GM18519 (cell line): Measurements from ENCODE around the gene OR6S1.
"Not testable (repeated sequence)": the region's sequence is repeated elsewhere in the genome, so short reads cannot be mapped to it uniquely, and the experiment has no call there.

Experiments
- ATAC-seq: cut with Tn5 transposase; IDR thresholded peaks from one replicate; pipeline ENCODE4 v1.9.1; 2021; ENCODE audit warnings: mild to moderate bottlenecking, moderate library complexity; ENCODE audit not compliant: unreplicated experiment, low FRiP score

The OR6S1 gene

DNA sequence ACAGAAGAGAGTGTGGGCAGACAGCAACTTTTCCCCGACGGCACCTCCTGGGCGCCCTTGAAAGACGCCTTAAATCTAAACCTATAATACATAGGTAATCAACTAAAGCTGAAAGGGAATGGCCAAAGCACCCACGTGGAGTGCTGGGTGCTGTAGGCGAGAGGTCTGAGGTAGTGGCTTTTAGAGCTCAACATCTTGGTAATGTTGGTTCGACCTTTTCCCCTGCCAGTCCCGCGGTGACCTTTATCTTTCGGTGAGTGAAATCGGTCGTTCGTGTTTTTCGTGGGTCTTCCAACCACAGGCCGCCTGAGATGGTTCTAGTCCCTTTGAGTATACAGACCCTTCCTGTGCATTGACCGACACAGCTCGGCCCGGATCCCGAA is 9.1 kb downstream of the OR6S1 start:
- no peak for ATAC-seq

DNA sequence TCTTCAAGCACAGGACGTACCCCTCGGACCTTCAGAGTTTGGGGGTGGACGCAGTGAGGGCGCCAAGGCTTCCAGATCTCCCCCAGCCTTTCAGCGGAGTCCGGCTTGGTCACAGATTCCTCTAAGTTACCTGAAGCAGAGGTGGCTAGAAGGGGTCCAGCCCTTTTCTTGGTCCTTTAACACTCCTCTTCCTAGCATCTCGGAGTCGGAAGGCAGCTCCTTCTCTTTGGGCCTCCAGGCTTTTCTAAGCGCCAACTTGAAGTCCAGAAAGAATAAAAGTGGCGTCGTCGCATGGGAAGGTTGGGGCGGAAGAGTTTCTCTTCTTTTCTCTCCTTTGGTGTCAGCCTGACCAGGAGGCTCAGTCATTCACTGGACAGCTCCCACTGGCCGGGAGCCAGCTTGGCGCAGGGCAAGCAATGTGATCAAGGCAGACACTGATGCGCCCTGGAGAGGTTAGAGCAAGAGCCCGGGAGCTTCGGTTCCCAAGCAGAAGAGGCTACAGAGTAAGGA is 9.6 kb downstream of the OR6S1 start:
- no peak for ATAC-seq

DNA sequence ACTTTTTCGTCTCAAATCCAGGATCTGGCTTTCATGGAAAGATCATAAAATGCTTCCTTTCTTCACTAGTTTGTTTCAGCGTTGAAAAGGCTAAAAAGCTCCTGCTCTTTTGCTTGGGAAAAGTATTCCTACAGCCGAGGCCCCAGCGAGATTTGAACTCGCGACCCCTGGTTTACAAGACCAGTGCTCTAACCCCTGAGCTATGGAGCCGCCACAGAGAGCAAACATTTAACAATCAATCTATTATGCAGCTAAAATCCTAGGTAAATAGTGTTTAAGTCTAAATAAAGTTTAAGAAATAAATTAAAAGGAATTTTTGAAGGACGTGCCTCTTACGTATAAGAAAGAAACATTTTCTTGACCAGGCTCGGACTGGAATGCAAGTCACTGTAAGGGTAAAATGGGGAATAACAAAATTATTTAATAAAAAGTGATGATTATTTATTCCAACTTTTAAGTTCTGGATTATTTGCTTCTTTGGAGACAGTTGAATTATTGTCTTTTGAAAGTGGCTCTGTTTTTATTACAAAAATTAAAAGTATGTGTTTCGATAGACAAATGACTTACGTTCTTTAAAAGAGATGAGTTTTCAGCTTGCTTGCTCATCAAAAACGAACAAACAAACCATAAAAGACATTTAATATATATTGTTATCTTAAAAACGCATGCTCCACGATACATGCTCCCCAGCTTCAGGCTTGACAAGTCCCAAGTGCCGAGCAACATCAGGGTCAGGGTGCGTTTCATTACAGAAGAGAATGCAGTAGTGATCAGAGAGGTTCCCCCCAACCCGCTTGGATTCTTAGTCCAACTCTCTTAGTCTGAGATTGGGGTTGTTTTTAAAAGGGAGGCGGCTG is 10.2 kb downstream of the OR6S1 start:
- no peak for ATAC-seq

DNA sequence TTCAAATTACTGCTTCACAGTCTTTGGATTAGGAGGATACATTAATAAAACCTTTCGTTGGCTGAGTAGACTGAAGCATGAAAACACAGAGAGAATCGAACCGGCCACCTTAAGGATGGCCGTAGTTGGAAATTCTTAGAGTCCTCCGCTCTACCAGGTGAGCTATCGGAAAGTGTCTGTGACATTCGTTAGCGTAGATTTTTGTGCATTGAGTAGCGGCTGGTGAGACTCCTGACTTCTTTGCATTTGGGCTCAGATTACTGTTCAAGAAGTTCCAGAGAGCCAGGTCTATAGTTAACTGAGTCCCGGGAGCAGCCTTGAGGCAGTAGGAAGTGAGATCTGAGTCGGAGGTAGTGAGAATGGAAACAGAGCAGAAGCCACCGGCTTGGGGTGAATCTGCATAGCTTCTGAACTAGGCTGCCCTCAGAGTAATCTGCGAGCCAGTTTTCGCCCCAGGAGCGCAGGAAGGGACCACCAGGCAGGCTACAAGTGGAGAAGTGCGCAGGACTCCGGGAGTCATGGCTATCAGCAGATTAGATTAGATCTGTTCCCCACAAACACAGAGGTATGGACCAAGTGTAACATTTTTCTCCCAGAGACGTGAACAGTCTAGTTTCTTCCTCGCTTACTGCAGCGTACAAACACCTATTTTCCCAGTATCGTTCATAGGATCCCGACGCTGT is 11.0 kb downstream of the OR6S1 start:
- ATAC-seq = no peak

DNA sequence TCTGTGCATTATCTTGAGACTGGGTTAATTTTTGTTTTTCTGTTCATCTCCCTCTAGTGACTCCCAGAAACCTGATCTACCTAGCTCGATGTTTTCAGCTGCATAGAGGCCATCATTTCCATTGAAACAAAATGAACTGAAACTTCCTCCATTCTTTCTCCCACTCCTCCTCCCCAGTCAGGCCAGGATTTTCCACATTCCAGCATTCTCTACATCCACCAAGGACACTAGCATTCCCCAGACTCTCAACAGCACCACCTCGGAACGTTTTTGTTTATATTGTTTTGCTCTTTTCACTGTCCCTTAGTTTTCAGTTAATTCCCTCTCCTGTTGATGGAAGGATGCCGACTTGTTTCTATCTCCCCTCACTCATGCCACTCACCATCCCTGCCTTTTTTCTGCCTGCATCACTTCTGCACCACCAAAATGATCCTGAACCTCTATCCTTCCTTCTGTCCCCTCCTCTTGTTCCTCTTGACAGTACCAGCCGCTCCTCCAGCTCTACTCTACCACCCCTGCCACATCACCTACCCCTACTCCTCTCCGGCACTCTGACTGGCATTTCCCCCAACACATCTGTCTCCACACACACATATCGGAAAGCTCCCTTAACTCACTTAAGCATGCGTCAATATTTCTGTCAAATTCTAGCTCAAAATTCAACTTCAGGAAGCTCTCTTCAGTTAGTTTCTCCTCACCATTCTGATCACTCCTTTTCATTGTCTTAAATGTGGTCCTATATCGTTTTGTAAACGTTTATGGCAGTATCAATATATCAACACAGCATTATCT is 13.2 kb downstream of the OR6S1 start:
- ATAC-seq = no peak

DNA sequence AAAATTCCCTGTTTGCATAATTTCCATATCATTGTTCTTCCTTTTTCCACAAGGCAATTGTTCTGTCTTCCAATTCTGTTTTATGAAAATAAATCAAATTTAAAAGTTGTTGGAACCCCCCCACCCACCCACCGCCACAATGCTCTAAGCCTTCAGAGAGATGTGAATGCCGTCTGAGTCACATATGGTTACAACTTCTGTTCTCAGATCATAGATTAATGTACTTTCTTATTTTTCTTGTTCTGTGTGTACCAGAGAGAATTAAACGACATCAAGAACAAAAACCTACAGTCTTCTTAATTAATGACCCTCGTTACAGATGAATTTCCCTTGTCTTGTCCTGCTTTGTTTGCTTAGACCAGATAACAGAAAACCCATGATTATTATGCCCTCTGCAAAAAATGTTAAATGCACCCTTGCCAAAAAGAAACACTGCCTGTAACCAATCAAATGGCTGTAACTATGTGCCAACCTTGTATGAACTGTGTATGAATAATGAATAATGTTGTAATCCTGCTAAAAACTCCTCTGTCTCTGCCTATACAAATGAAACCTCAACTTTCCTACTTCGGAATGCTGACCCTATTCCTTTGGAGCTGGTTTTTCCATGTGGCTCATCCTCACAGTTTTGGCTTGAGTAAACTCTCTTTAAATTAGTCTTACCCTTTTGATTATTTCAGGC is 14.0 kb downstream of the OR6S1 start:
- no peak for ATAC-seq

DNA sequence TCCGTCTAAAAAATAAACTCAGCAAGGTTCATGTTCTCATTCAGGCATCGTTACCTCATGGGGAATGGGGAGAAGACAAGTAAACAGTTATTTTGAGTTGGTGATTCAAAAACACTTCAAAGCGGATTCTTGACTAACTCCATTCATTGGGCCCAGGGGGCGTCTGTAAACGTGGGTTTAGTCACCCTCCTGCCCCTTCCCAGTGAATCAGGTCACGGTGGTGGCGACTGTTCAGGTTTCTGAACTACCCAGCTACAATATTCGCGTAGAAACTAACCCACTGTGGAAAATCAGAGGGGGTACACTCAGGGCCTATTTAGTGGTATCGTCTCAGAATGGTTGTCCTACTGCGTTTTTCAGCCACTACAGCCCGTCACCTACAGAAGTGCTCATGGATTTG is 15.2 kb downstream of the OR6S1 start:
- no peak for ATAC-seq

DNA sequence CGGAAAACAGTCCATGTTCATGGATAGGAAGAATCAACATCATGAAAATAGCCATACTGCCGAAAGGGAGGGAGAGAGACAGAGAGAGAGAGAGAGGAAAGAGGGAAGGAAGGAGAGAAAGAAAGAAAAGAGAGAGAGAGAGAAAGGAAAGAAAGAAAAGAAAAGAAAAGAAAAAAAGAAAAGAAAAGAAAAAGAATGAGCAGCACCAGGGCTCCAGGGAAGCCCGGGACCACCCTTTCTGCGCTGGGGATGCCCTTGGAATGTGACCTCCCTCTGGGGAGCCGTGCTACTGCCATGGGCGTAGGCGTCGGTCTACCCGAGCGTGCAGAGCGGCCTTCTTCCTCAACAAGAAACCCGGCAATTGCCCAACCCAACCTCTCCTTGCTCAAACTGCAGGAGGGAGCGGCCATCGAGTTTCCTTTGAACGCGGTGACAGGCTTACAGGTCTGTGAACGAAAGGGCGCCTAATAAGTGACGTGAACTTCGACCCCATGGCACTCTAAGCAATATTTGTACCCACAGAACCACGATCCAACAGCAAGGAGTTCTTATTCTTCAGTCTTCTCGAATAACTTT is 16.9 kb downstream of the OR6S1 start:
- no peak for ATAC-seq

DNA sequence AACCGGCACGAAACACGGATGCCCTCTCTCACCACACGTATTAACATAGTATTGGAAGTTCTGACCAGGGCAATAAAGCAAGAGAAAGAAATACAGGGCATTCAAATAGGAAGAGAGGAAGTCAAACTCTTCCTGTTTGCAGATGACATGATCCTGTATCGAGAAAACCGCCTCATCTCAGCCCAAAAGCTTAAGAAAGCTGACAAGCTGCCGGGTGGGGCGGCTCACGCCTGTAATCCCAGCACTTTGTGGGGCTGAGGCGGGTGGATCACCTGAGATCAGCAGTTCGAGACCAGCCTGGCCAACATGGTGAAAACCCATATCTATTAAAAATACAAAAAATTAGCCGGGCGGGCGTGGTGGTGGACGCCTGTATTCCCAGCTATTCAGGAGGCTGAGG is 17.7 kb downstream of the OR6S1 start:
- no peak for ATAC-seq

DNA sequence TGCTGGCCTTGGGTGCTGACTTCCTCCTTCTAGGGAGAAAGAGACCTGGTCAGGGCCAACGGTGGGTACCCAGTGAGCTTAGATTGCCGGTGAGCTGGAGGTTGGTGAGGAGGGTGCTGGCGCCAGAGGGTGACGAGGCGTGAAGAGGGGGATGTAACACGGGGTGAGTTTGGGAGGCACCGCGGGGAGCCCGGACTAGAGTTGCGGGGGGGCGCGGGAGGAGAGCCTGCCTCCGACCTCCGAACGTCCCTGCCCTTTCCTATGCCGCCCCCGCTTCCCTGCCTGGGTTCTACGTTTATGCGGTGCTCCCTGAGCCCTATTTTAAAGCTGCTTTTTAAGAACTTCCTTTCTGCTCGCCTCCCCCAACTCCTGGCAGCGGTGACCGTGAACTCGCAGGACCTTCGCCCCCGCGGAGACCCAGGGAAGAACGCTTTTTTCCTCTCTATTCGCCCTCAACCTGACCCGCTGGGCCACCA is 18.6 kb downstream of the OR6S1 start:
- ATAC-seq = no peak

DNA sequence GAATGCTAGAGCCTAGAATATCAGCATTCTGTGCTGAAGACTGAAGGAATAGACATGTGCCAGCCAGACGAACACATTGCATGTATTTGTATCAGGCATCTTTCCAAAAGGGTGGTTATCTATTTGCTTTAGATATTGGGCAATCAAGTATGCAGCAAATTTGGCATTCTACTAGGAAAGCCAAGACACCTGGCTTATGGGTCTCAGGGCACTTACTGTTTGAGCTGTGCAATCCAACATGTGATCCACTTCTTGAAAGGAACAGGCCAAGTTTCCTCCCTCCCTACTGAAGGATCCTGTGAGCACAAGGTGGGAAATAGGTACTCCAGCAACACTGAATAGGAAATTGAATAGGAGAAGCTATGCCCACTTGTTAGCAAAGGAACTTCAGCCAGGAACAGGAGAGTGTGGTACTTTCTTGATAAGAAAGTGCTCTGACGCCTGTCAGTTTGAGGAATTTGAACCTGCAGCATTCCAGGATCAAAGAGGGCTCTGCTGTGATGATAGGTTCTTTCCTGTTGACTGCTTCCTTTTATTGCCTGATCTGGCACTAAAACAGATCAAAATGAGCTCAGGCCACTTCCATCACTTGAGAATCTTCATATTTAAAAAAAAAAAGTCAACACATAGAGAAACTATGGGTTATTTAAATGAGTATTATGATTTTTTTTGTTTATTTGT is 20.6 kb downstream of the OR6S1 start:
- no peak for ATAC-seq

DNA sequence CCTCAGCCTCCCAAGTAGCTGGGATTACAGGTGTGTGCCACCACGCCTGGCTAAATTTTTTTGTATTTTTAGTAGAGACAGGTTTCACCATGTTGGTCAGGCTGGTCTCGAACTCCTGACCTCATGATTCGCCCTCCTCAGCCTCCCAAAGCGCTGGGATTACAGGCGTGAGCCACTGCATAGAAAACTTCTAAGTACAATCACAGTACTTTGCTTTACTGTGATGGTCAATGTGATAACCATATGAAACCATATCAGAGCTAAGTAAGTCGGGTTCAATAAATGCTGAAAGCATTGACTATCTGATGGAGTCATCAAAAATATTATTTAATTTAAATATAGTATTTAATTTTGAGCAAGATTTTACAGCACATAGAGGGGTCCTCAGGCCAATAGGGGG is 21.8 kb downstream of the OR6S1 start:
- ATAC-seq = not testable (repeated sequence)

DNA sequence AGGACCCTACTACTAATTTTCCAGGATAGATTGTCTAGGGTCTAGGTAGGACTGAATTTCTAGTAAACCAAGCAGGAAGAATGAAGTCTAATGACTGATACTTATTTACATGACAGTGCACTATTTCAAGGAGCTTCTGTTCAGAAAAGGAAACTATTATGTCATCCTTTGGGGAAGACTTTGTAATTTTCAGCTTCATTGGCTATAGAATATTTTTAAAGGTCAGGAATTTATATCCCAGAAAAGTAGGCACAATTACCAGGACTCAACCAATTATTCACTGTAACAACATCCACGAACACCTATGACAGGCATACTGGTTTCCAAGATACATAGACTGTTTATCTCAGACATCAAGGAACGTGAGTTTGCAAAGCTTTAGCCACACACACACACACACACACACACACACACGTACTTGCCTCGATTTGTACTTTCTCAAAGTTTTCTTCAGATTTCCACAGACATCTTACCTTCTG is 23.2 kb downstream of the OR6S1 start:
- no peak for ATAC-seq

DNA sequence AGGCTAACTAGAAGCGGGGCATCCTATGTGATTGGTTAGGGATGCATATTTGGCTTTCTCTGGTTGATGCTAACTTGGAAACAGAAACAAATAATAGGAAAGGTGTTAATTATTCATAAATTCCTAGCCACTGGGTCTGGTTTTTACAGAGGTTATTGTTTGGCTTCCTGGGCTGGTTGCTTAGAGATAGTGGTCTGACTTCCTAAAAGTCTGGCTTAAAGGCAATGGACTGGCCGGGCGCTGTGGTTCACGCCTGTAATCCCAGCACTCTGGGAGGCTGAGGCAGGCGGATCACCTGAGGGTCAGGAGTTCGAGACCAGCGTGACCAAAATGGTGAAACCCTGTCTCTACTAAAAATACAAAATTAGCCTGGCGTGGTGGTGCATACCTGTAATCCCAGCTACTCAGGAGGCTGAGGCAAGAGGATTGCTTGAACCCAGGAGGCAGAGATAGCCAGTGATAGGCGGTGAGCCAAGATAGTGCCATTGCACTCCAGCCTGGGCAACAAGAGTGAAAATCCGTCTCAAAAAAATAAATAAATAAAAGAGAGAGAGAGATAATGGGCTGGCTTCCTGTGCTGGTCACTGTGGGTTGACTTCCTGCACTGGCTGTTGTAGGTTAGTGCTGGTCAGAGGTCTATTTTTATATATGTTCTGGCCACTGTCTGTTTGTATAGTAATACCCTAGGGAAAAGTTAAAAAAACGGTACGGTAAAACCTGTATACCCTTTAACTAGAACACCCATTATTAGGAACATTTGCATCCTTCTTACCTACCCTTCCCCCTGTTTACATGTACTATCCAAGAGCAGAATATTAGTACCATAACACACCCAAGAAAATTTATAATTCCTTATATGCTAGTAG is 24.1 kb downstream of the OR6S1 start:
- no peak for ATAC-seq

DNA sequence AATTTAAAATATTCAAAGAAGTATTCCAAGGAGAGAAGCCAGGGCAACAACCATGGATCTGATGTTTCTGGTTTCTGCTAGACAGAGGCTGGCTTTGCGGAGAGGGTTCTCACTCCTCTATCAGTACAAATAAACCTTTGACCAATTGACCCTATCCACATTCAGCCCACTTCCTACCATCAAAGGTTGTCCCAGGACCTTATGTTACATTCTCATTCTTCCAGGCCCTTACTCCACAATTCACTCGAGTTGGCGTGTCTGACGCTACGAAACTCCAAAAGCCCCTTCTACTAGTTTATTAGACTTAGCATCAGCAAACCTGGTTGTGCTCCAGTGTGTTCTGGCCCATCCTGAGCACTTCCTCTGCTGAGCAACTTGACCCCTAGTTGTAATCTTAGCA is 25.5 kb downstream of the OR6S1 start:
- no peak for ATAC-seq

DNA sequence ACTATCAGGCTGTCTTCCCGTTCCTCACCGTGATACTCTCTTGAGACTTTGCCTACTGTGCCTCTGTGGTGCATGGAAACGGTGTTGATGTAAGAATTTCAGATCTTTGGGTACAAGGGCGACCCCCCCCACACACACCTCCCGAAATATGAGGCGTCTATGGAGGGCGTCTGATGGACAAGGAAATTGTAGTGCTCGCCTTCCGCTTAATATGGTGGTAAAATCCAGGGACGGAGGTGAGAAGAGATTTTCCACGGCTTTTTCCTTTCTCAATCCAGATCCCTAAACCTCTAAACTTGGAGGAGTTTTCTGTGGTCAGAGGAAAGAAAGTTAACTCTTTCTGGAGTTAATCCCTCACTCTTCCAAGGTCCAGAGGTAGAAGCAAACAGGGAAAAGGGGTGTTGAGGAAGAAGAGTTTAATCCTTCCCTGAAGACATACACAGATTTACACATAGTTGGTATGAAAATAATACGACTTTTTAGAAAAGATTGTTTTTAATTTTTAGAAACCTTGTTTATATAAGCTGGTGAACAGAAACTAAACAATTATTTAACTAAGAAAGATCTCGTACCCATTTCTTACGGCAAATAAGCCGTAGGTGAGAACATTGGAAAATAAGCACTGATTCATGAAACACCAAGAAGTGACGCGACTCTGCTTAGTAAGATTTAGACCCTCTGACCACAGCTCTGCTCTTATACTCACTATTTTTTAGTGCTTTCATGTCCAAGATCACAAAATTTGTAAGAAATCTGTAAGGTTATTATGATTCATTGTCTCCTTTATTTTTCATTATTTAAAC is 27.3 kb downstream of the OR6S1 start:
- ATAC-seq = no peak
